ENCODE measurements around the gene ZBTB37. TPM values are rescaled to one million over a fixed set of nuclear protein-coding genes. Genes with fewer than 3 reads are reported as not detected.
"Not testable (repeated sequence)": the region's sequence is repeated elsewhere in the genome, so short reads cannot be mapped to it uniquely, and the experiment has no call there.

Gene ZBTB37, protein sequence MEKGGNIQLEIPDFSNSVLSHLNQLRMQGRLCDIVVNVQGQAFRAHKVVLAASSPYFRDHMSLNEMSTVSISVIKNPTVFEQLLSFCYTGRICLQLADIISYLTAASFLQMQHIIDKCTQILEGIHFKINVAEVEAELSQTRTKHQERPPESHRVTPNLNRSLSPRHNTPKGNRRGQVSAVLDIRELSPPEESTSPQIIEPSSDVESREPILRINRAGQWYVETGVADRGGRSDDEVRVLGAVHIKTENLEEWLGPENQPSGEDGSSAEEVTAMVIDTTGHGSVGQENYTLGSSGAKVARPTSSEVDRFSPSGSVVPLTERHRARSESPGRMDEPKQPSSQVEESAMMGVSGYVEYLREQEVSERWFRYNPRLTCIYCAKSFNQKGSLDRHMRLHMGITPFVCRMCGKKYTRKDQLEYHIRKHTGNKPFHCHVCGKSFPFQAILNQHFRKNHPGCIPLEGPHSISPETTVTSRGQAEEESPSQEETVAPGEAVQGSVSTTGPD
- total RNA-seq (2014; rRNA removed; shearing (Covaris generic)) = 3.6 and 3.8 TPM in 2 replicates
- 1.4 and 1.6 TPM in 2 replicates for polyA plus RNA-seq (2015; cell fraction: cytosol; rRNA removed)
- 5.9 and 8.1 TPM in 2 replicates for polyA plus RNA-seq (2015; cell fraction: nucleus; rRNA removed)

DNA sequence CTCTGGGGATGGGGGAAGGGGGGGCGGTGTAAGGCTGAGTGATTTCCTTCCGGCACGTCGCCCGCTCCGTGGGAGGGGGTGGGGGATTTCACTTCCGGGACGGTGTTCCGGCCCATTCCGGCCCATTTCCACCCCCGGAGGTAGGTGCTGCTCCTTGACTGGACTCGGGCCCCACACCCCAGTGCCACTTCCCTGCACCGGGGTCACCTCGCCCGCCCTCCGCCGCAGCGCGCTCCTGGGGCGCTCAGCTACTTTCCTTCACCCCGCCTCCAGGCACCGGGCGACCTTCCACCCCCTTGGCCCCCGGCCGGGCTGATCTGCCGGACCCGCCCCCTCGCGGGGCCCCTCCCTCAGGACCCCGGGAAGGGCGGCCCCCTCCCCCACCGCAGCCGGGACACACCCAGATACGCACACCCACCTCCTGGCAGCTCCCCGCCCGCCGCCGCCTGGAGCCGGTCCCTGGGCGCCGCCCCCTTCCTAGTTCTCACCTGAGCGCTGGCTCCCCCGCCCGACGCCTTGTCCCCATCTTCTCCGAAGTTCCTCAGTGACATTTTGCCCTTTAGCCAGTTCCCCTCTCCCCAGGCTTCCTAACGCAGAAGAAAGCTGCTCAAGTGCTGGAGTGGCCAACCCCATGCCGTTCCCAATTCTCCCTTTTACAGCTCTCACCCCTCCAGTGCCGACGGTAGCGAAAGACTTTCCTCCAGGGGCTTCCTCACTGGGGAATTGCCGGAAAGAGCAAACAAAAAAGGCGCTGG lies at the start of gene ZBTB37:
Gene ZBTB37 (plus strand): TSS at position 115 of the 755 bp plus-strand sequence. CDS start 1,846 bp downstream, outside the sequence.
- DNase-seq (ENCODE audit: low read depth) = no peak

DNA sequence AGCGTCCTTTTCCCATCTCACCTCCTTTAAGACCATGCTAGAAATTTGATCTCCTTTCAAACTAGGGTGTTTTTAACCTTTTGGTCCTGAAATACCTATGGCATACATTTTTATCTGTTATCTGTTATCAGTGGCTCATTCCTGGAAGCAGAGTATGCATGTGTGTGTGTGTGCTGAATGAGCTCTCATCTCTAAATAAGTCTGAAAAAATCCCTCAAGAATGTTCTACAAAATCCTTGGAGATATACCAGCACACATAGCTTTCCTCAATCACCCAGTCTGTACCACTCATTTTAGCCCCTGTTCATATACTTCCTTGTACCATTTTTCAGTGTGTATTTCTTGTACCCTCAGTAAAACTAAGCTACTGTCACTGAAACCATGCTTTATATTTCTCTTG lies 49.7 kb upstream of the ZBTB37 start:
- DNase-seq (ENCODE audit: low read depth) = no peak

DNA sequence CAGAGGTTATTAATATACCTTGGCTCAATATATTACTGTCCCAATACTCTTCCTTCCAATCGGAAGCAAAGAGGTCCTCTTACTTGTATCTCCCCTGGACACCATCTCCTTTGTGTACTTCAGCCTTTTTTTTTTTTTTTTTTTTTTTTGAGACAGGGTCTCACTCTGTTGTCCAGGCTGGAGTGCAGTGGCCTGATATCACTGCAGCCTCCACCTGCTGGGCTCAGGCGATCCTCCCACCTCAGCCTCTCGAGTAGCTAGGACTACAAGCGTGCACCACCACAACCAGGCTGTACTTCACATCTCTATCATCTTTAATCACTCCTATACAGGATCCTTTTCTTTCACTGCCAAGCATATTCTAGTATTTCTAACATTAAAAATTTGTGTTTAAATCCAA lies 46.5 kb upstream of the ZBTB37 start:
- DNase-seq (ENCODE audit: low read depth) = no peak

DNA sequence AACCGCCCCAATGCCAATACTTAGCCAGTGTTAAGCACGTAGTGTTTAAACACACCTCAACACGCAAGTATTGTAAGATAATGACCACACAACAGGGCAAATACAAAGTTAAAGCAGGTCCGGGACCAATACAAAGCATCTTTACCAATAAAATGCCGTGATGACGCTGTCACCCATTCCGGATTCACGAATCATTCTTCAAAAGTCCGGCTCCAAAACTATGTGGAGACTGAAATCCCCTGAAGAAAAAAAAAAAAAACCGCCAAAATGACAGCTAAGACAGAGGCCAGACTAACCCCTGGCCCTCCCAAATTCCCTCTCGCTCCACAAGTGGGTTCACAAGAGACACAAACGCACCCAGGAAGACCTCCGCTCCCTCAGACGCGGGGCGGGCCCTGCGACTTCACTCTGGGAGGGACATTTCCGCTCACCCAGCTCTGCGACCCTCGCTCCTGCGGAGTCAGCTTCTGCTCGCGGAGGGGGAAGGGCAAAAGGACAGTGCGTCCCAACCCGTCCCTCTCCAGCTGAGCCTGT lies 44.3 kb upstream of the ZBTB37 start:
- DNase-seq (ENCODE audit: low read depth) = no peak

DNA sequence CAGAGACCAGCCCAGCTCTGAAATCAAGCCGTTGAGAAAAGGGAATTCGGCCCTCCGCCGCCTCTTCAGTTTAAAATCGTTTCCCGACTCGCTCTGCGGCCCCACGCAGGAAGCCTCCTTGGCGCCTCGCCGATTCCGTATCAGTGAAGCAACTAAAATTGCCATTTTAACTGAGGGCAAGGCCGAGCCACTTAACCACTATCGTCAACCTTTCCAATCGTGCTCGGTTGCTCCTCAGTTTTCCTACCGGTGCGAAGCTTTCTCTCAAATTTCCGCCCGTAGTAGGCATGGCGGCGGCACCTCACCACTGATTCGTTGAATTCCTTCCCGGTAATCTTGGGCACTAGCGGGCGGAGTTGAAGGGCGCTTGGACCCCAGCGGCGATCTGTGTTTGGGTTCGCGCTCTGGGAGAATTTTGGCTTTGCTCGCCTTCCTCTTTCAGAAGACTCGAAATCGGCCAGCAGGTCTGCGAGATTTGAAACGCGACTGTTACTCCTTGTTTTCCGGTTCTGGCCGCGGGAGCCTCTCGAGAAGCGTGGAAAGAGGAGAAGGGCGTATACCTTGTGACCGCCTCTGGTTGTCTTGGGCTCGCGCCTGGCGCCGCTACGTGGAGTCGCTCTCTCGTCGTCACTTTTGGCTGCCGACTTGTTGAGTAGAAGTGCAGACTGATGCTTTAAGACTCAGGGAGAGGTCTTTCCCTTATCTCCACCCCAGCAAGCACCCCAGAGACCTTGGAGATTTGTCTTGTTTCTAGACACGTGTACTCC lies 43.7 kb upstream of the ZBTB37 start, which contains the start of the genes CENPL and DARS2:
Gene CENPL (minus strand): TSS at position 569 of the 767 bp plus-strand sequence. CDS start 13,584 bp downstream, outside the sequence.
Gene DARS2 (plus strand): TSS at position 359 of the 767 bp plus-strand sequence. CDS start 557 bp downstream, outside the sequence.
- peak; percentile 97 for DNase-seq (ENCODE audit: low read depth)

DNA sequence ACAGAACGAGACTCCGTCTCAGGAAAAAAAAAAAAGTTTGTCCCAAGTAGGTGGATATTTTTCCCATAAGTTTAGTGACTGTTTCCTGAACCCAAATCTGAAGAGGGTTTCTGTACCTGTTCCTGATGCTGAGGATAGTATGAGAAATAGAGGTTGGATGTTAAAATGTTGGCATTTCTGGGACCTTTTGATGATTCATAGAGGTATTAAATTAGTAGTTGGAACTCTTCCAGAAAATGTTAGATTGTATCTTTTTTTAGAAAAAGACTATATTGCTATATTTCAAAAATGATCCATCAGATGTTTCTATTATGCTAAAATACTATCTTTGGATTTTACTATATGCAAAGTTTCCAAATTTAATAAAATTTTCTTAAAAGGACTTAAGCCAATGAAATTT lies 40.6 kb upstream of the ZBTB37 start:
- no peak for DNase-seq (ENCODE audit: low read depth)

DNA sequence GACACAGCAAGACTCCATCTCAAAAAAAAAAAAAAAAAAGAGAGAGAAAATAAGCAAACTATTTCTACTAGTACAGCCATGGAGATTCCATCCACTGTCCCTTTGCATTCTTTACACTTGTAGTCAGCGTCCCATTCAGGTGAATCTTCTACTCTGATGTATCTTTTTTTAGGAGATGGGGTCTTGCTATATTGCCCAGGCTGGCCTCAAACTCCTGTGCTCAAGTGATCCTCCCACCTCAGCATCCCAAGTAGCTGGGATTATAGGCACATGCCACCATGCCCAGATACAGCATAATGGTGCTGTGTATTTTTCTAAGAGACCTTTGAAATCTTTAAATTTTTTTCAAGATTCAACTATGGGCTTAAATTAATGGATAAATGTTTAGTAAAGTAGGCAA lies 35.4 kb upstream of the ZBTB37 start:
- no peak for DNase-seq (ENCODE audit: low read depth)

DNA sequence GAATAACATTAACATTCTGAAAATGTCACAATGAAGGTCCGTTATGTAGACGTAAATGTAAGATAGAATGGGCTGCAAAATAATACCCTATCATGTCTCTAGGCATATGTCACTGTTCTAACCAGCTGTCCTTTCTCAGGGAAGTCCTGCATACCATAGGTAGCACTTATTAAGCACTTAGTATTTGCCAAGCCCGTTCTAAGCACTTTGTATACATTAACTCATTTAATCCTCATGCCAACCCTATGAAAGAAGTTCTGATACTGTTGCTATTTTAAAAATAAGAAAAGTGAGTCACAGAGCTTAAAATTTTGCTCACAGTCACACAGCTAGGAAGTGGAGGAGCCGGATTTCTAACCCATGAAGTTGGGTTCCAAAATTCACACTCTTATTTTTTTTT lies 16.1 kb upstream of the ZBTB37 start:
- no peak for DNase-seq (ENCODE audit: low read depth)

DNA sequence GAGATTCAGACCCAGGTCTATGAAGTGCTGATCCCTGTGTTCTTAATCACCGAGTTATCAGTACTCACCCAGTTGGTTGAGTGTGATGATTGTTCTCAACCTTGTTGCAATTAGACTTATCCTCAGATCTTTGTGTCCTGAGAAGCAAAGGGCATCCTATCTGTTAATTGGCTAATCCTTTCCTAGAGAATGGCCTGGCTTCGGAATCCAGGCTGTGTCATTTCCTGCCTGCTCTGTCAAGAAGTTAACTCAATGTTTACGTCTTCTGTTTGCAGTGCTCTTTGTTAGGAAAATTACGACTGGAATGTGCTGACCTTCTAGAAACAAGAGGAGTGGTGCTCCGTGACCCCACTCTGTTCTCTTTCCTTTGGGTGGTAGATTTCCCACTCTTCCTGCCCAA lies 15.1 kb upstream of the ZBTB37 start:
- peak; percentile 63 for DNase-seq (ENCODE audit: low read depth)

DNA sequence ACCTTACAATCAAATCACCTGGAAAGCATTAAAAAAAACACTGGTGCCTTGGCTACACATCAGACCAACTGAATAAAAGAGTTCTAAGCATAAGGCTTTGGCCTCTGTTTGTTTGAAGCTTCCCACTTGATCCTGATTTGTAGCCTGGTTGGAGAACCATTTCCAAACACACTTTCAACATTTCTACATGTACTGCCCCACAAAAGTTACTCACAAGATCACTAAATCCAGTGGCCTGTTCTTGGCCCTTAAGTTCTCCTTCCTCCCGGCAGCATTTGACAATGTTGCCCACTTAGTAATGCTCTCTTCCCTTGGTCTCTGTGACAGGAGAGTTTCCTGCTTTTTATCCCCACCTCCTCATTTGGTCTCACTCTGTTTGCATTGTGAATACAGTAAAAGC lies 12.2 kb upstream of the ZBTB37 start:
- no peak for DNase-seq (ENCODE audit: low read depth)

DNA sequence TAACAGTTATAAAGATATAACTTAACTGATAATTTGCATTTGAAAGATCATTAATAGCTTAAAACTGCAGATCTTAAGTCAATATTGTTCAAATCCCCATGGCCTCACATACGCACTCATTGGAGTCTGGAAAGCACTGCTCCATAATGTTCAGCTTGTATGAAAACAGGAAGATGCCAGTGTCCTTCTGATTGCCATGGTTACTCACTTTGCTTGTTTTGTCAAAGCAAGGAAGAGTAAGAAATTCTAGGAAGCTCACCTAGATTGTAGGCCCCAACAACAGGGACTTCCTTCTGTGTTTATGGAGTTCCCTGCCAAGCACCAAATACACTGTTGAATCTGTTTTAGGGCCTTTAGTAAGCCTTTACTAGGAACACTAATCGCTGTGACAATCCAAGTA lies 11.3 kb upstream of the ZBTB37 start:
- no peak for DNase-seq (ENCODE audit: low read depth)

DNA sequence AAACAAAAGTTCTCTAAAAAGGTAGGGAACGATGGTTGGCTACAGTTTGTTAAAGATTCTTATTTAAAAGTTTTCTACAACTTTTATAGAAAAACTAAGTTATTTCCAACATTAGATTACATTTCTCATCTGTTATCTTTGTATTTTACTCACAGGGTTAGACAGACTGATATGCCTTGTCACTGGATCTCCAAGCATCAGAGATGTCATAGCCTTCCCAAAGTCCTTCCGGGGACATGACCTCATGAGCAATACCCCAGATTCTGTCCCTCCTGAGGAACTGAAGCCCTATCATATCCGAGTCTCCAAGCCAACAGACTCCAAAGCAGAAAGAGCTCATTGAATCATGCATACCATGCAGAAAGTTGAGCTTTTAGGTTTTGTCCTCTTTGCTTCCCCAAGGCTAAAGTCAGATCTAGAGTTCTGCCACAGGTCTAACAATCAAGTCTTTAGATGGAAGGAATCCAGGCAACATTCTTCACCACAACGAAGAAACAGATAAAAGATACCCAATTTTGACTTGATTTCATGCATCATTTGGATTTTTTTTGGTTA lies 10.7 kb upstream of the ZBTB37 start:
- DNase-seq (ENCODE audit: low read depth) = no peak

DNA sequence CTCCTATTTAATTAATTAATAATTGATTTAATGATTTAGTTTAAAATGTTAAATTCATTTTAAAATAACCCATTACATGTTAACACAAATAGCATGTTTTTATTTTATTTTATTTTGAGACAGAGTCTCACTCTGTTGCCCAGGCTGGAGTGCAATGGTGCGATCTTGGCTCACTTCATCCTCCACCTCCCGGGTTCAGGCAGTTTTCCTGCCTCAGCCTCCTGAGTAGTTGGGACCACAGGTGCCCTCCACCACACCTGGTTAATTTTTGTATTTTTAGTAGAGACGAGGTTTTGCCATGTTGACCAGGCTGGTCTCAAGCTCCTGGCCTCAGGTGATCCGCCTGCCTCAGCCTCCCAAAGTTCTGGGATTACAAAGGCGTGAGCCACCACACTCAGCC lies 8.6 kb upstream of the ZBTB37 start:
- not testable (repeated sequence) for DNase-seq (ENCODE audit: low read depth)

DNA sequence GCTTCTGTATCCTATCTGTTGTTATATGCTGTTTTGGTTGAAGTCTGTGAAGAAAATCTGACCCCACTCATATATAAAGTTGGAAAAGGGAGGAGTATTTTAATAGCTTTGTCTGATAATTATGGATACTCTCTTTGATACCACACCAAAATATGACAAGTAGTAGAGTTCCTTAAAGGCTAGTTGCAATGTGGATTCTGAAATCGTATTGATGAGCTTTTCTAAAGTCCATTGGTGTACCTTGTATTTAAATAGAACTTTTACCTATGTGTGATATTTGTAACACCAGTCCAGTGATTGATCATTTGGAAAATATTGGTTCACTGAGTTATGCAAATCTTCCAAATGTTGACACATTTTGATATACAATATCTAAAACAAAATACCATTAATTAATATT lies 8.1 kb upstream of the ZBTB37 start:
- no peak for DNase-seq (ENCODE audit: low read depth)

DNA sequence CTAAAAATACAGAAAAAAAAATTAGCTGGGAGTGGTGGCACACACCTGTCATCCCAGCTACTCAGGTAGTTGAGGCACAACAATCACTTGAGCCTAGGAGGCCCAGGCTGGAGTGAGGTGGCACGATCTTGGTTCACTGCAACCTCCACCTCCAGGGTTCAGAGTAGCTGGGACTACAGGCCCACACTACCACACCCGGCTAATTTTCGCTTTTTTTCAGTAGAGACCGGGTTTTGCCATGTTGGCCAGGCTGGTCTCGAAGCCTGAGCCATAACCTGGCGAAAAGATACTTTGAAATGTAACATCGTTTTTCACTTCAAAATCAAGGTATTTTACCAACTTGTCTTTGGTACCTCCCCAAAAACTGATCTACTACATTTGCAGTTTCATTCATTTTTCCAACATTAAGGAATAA lies 6.4 kb upstream of the ZBTB37 start:
- DNase-seq (ENCODE audit: low read depth) = peak; percentile 64

DNA sequence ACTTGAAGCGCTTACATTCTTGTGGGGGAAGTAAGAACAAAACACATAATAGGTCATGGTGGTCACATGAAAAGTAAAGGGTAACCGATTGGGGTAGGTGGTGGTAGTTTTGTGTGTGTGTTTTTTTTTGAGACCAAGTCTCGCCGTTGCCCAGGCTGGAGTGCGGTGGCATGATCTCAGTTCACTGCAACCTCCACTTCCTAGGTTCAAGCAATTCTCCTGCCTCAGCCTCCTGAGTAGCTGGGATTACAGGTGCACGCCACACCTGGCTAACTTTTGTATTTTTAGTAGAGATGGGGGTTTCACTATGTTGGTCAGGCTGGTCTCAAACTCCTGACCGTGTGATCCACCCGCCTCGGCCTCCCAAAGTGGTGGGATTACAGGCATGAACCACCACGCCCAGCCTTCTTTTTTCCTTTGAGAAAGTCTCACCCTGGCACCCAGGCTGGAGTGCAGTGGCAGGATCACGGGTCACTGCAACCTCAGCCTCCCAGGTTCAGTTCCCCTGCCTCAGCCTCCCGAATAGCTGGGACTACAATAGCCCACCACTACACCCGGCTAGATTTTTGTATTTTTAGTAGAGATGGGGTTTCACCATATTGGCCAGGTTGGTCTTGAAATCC lies 5.9 kb upstream of the ZBTB37 start:
- peak; percentile 77 for DNase-seq (ENCODE audit: low read depth)

DNA sequence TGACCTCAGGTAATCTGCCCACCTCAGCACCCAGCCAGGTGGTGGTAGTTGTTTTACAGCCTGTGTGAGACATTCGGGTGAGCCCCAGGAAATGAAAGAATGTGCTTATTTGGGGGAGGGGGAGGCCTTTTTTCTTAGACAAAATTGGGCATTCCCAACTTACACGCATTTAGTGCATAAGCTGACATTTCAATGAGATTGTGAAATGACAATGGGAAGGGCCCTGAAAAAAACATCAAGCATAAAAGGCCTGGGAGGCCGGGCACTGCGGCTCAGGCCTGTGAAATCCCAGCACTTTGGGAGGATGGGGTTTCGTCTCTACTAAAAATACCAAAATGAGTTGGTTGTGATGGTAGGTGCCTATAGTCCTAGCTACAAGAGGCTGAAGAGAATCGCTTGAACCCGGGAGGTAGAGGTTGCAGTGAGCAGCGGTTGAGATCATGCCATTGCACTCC lies 5.4 kb upstream of the ZBTB37 start:
- peak; percentile 72 for DNase-seq (ENCODE audit: low read depth)

DNA sequence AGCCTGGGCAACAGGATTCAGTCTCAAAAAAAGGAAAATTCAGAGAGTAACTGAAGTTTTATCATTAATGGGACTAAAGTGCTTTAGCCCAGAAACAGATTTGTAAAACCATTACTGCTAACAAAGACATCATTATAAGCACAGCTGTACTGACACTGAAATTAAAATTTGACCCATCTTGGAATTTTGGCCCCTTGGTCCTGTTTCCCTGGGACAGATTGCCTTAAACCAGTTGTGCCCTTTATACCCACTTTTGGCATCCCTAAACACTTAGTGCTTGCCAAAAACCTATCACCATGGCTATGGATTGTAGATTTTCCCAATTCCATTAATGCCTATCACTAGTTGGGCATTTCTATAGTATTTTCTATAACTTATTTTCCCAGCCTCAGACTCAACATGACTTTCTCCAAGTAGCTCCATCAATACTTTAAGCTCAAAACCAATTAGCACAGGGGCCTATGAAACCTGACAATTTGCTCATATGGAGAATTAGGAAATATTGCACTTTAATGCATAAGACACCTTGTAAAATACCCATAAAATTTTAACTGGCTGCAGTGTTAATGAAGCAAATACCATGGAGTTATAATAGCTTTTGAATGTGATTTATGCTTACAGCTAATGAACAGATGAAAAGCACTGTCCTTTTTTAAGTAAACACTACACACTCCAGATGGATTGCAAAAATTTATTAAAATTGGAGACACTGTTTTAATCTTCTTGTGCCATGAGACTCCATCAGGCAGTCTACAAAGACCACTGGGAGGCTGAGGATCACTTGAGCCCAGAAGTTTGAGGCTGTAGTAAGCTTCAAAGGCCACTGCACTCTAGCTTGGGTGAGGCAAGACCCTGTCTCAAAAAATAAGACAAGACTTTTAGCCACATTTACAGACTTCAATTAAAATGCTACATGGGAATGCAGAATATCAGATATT lies 4.7 kb upstream of the ZBTB37 start:
- DNase-seq (ENCODE audit: low read depth) = no peak

Data from HT1080 (cell line).